ENCODE measurements around the gene SLC35F3. TPM values are rescaled to one million over a fixed set of nuclear protein-coding genes. Genes with fewer than 3 reads are reported as not detected.
"Not testable (repeated sequence)": the region's sequence is repeated elsewhere in the genome, so short reads cannot be mapped to it uniquely, and the experiment has no call there.

The SLC35F3 gene
- total RNA-seq, 1 donor from 2014 or later = not detected

DNA sequence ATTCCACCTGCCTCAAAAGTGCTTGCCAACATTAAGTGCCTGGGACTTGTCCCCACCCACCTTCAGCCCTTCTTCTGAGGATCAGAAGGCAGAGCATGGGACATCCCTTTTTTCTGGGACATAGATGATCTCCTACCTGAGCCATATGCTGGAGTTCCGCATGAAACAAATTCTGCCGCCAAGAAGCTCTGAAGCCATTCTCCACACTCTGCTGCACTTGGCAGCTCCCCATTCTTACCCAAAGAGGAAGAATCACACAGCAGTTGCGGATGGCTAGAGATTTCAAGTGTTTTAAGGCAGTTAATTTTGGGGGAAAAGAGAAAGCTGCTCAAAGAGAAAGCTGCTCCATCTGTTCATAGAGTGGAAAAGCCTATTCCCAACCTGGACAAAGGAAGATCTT, 271.5 kb downstream of the SLC35F3 start:
- TF ChIP-seq, protein P1, sequence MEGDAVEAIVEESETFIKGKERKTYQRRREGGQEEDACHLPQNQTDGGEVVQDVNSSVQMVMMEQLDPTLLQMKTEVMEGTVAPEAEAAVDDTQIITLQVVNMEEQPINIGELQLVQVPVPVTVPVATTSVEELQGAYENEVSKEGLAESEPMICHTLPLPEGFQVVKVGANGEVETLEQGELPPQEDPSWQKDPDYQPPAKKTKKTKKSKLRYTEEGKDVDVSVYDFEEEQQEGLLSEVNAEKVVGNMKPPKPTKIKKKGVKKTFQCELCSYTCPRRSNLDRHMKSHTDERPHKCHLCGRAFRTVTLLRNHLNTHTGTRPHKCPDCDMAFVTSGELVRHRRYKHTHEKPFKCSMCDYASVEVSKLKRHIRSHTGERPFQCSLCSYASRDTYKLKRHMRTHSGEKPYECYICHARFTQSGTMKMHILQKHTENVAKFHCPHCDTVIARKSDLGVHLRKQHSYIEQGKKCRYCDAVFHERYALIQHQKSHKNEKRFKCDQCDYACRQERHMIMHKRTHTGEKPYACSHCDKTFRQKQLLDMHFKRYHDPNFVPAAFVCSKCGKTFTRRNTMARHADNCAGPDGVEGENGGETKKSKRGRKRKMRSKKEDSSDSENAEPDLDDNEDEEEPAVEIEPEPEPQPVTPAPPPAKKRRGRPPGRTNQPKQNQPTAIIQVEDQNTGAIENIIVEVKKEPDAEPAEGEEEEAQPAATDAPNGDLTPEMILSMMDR (IDR thresholded peaks at IDR 0.05; ENCODE audit: borderline replicate concordance) = no peak
- intact Hi-C loops (cut with micrococcal nuclease) = no loop called here
- no peak overlapping the region for H3K27ac ChIP-seq (replicated peaks)
- no peaks in the 10 kb centered on the region for H3K9me3 ChIP-seq (replicated peaks)
- no peak for DNase-seq
- H3K36me3 ChIP-seq = no peaks in the 10 kb centered on the region
- no peak overlapping the region for H3K4me3 ChIP-seq
- no peaks in the 10 kb centered on the region for H3K4me1 ChIP-seq
- peaks cover 71% of the 10 kb centered on the region for H3K27me3 ChIP-seq (ENCODE audit: low read depth)

DNA sequence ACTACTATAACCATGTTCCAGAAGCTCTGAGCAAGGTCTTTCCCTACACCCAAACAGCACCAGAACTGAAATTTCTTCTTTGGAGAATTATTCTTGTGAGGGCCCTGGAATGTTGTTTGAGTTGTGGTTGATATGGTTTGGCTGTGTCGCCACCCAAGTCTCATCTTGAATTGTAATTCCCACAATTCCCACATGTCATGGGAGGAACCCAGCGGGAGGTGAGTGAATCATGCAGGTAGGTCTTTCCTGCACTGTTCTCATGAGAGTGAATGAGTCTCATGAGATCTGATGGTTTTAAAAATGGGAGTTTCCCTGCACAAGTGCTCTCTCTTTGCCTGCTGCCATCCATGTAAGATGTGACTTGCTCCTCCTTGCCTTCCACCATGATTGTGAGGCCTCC, 272.4 kb downstream of the SLC35F3 start:
- H3K27ac ChIP-seq (replicated peaks); H3K4me1 ChIP-seq; H3K36me3 ChIP-seq; H3K9me3 ChIP-seq (replicated peaks); intact Hi-C loops (cut with micrococcal nuclease); H3K4me3 ChIP-seq; DNase-seq: not testable (repeated sequence)
- H3K27me3 ChIP-seq (ENCODE audit: low read depth) = peaks cover 68% of the 10 kb centered on the region

DNA sequence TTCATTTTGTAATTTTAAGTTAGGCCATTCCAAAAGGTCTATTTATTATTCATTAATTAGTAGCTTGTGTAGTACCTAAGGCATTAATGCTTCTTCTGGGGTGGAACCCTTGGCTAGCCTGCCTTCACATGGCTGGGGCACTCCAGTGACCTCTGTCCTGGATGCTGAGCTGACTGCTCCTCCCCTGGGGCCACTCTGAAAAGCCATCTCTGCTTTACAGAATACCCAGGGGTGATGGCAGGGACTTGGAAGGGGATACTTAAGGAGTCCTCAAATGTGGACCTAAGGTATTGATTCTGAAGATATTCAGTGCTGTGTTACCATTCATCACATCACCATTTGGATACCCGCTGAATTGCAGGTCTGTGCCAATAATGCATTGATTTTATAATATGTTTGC, 281.0 kb downstream of the SLC35F3 start:
- intact Hi-C loops (cut with micrococcal nuclease) = no loop called here
- H3K9me3 ChIP-seq (replicated peaks) = peaks cover 17% of the 10 kb centered on the region

DNA sequence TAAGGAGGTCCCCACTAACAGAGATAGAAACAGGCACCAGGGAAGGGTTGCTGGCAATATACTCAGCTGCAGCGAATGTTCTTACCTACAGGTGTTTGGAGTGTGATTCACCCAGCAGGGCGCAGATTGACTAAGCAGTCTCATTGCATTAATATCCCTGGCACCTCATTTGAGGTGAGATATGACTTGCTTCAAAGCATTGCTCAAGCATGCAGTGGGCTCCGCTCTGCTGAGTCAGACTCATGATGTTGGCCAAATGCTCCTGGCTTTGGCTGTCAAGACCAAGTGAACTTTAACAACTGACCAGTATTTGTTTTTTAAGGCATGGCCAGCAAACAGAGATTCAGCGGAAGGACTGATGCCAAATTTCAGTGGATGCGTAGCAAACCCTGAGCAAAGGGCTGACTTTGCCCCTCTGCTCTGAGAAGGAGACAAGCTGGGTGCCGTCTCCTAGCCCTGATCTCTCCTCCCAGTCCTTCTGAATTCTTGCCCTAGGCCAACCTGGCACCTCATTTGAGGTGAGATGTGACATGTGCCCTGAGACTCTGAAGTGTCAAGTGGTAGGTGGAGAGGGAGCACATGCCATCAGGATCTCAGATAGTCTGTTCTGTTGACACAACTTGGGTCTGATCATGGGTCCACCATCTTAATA, 281.7 kb downstream of the SLC35F3 start:
- Histone ChIP-seq H3K27ac (replicated peaks) (no peak overlapping the region), H3K9me3 (replicated peaks) (peaks cover 24% of the 10 kb centered on the region), H3K4me1 (no peaks in the 10 kb centered on the region), H3K4me3 (no peak overlapping the region), H3K27me3 (ENCODE audit: low read depth) (peaks cover 30% of the 10 kb centered on the region), H3K36me3 (no peaks in the 10 kb centered on the region)
- intact Hi-C loops (cut with micrococcal nuclease) = no loop called here
- TF ChIP-seq, protein P1 (IDR thresholded peaks at IDR 0.05; ENCODE audit: borderline replicate concordance) = no peak
- no peak for DNase-seq

More for the DNA sequence above, 281.0 kb downstream of the SLC35F3 start:
- H3K36me3 ChIP-seq = no peaks in the 10 kb centered on the region
- TF ChIP-seq, protein P1 (IDR thresholded peaks at IDR 0.05; ENCODE audit: borderline replicate concordance) = no peak
- no peak overlapping the region for H3K4me3 ChIP-seq
- DNase-seq = no peak
- H3K27me3 ChIP-seq (ENCODE audit: low read depth) = peaks cover 32% of the 10 kb centered on the region
- H3K4me1 ChIP-seq = no peaks in the 10 kb centered on the region
- H3K27ac ChIP-seq (replicated peaks) = no peak overlapping the region

DNA sequence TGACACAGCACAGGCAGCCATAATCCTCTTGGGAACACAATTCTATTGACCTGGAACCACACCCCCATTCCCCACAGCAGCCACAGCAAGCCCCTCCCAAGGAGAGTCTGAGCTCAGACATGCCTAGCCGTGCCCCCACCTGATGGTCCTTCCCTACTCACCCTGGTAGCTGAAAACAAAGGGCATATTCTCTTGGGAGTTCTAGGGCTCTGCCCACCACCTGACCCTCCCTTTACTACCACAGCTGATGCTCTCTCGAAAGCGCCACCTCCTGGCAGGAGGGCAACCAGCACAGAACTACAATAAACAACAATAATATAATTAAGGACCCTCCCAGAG, 283.9 kb downstream of the SLC35F3 start:
- TF ChIP-seq, protein P1 (IDR thresholded peaks at IDR 0.05; ENCODE audit: borderline replicate concordance) = no peak
- H3K27me3 ChIP-seq (ENCODE audit: low read depth) = peaks cover 26% of the 10 kb centered on the region
- no peaks in the 10 kb centered on the region for H3K36me3 ChIP-seq
- no peak for DNase-seq
- intact Hi-C loops (cut with micrococcal nuclease) = no loop called here
- H3K27ac ChIP-seq (replicated peaks) = no peak overlapping the region
- H3K4me1 ChIP-seq = no peaks in the 10 kb centered on the region
- peaks cover 47% of the 10 kb centered on the region for H3K9me3 ChIP-seq (replicated peaks)
- no peak overlapping the region for H3K4me3 ChIP-seq

DNA sequence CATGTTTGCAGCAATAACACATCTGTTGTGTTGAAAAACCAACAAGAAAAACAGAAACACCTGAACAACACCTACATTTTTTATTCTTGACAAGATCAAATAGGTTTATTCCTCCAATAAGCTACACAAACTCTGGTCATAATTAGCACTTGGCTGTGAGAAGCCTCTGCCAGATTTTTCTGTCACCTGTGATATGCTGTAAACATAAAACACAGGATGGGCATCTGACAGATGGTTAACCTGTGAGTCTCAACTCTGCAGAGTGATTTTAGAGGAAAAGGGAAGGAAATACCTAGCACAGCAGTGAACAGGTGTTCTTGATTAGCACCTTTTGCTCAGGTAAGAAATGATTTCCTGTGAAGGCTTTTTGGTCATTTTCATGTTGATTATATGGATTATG, 293.4 kb downstream of the SLC35F3 start:
- DNase-seq = no peak
- Histone ChIP-seq H3K4me3 (no peak overlapping the region), H3K4me1 (no peaks in the 10 kb centered on the region), H3K9me3 (replicated peaks) (peaks cover 32% of the 10 kb centered on the region), H3K27ac (replicated peaks) (no peak overlapping the region), H3K27me3 (ENCODE audit: low read depth) (peaks cover 22% of the 10 kb centered on the region), H3K36me3 (no peaks in the 10 kb centered on the region)
- TF ChIP-seq, protein P1 (IDR thresholded peaks at IDR 0.05; ENCODE audit: borderline replicate concordance) = no peak
- intact Hi-C loops (cut with micrococcal nuclease) = no loop called here
